Stomach smooth muscle (tissue), 2 donors: ENCODE results near the gene WDR37.

Source experiments
- H3K27ac ChIP-seq: one replicate; pipeline ENCODE4 v1.7.0; 2013; ENCODE audit warnings: mild to moderate bottlenecking, low read length, inconsistent platforms
- H3K27me3 ChIP-seq, 2 donors: one replicate each; pipeline ENCODE4 v1.7.0; 2013; ENCODE audit warnings: low read length in 2 of 2; ENCODE audit not compliant: insufficient read depth in 2 of 2, control insufficient read depth in 1 of 2
- H3K36me3 ChIP-seq, 2 donors: one replicate each; pipeline ENCODE4 v1.7.0; 2013; ENCODE audit warnings: low read length in 2 of 2; ENCODE audit not compliant: control insufficient read depth in 2 of 2, insufficient read depth in 2 of 2
- H3K4me1 ChIP-seq: one replicate; pipeline ENCODE4 v1.7.0; 2013; ENCODE audit warnings: low read length; ENCODE audit not compliant: control insufficient read depth, insufficient read depth
- H3K4me3 ChIP-seq, 2 donors: one replicate each; pipeline ENCODE4 v1.7.0; 2013; ENCODE audit warnings: low read length in 2 of 2
- H3K9ac ChIP-seq, 2 donors: one replicate each; pipeline ENCODE4 v1.7.0; 2013; ENCODE audit warnings: low read length in 2 of 2, mild to moderate bottlenecking in 1 of 2
- H3K9me3 ChIP-seq, 2 donors: one replicate each; pipeline ENCODE4 v1.7.0; 2013; ENCODE audit warnings: low read length in 2 of 2; ENCODE audit not compliant: control insufficient read depth in 2 of 2
- donor health status: healthy.
- donor health status: Pancreatic carcinoma.

WDR37 gene

DNA sequence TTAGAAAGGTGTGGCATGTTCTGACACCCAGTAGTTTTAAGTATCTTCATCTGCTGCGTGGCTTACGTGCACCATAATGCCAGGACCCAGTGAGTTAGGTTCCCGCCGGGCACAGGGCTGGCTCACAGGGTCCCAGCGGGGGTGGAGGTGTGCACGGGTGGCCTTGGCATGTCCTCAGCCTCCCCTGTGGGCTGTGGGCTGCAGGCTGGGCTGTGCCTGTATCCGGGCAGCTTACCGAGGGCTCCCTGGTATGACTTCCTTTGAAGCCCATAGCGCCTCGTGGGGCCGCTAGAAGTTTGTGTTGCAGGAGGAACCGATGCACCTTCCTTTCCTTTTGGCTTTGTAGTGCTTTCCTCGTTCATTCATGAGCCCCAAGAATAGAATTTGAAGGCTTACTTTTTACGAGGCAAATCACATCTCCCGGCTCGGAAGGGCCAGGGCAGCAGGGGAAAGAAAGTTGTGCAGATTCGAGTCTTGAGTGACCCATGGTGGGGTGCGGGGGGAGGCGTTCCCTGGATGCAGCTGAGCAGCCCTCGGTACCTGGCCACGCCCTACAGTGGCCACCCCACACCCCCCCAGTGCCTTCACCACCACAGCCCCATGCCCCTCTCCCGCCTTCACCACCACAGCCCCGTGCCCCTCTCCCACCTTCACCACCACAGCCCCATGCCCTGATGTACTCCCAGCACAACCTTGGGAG, 113.2 kb downstream of the WDR37 start:
- Histone ChIP-seq H3K27ac (no peak overlapping the region), H3K4me3 (no peak overlapping the region), H3K9me3 (no peaks in the 10 kb centered on the region), H3K9ac (no peak overlapping the region), H3K36me3 (no peaks in the 10 kb centered on the region), H3K4me1 (no peaks in the 10 kb centered on the region), H3K27me3 (peaks cover 0 to 3% of the 10 kb centered on the region in 2 donors)

DNA sequence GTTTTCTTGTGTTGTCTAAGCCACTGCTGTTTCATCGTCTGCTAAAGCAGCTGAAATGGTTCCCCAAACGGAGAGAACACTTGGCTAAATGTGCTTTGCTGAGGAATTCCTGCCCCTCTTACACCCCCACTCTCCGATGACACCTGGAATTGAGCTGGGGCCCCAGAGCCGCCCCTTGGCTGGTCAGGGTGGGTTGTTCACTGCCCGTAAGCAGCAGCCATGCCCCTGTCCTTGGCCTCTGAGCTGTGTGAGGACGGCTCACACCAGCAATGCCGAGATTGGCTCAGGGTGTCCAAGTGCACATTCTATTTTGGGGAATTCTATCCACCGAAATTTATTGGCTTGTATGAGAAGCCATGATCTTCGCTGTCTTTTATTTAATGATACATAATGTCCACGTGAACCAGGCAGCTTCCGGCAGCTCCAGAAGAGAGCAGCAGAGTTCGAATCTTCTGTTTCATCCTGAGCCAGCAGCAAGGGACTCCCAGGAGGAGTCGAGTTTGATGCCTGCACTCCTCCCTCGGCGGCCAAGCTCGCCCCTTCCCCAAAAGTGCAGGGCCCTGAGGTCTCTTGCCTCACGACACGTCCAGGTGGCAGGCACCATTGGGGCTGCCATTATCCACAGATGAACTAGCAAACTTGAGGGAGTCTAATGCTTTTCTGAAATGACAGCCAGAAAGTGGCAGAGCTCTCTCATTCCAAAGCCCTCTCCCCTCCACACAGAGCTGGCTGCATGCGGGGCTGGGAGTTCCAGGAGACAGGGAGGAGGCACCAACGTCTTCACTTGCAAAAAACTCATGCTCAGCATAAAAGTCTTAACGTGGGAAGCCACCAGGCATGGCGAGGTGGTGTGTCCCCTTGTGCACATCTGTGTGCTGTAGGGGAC, 114.0 kb downstream of the WDR37 start:
- Histone ChIP-seq H3K9ac (no peak overlapping the region), H3K27ac (no peak overlapping the region), H3K9me3 (no peaks in the 10 kb centered on the region), H3K4me1 (no peaks in the 10 kb centered on the region), H3K27me3 (peaks cover 0 to 3% of the 10 kb centered on the region in 2 donors), H3K36me3 (no peaks in the 10 kb centered on the region), H3K4me3 (no peak overlapping the region)

DNA sequence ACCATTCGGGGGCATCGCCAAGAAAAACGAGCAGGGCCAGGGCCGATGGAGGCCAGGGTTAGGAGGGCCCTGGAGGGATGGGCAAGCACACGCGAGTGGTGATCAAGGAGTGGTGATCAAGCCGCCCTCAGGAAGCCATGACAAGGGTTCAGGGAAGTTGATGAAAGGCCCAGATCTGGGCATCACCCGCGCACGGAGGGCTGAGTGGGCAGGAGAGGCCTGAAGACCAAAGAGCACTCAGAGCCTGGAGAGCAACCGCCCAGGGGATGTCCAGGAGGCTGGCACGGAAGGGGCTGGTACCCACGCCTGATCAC, 114.6 kb downstream of the WDR37 start:
- peaks cover 0 to 3% of the 10 kb centered on the region in 2 donors for H3K27me3 ChIP-seq
- no peak overlapping the region for H3K9ac ChIP-seq
- no peak overlapping the region for H3K4me3 ChIP-seq
- no peaks in the 10 kb centered on the region for H3K4me1 ChIP-seq
- H3K9me3 ChIP-seq: no peaks in the 10 kb centered on the region
- H3K36me3 ChIP-seq: no peaks in the 10 kb centered on the region
- no peak overlapping the region for H3K27ac ChIP-seq

DNA sequence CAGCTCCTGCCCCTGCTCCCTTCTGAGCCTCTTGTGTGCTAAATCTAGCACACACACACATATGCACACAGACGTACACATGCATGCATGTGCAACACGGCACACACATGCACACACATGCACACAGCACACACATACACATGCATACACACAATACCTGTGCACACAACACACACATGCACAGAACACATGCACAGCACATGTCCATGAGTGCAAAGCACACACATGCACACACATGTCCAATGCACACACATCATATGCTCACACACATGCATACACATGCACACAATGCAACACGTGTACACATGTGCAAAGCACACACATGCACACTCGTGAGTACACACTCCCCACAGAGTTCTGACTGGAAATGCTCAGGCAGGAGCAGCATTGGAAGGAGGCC, 115.0 kb downstream of the WDR37 start:
- no peaks in the 10 kb centered on the region for H3K9me3 ChIP-seq
- no peak overlapping the region for H3K27ac ChIP-seq
- H3K36me3 ChIP-seq: no peaks in the 10 kb centered on the region
- H3K4me3 ChIP-seq: no peak overlapping the region
- H3K4me1 ChIP-seq: no peaks in the 10 kb centered on the region
- no peak overlapping the region for H3K9ac ChIP-seq
- H3K27me3 ChIP-seq: peaks cover 0 to 3% of the 10 kb centered on the region in 2 donors

DNA sequence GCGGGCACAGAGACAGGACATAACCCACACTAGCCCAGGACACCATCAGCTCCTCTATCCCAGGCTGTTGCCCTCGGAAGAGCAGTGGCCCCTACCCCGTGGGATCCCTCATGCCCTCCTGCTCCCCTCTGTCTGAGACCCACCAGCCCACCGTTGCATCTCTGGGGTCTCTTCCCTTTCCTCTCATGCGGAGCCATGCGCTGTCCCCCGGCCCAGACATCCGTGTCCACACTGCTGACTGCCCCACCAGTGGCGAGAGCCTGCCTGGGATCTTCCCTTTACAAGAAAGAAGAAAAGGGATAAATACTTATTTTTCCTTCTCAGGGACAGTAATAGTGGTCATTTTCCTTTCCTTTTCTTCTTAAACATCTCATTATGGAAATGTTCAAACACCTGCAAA, 115.4 kb downstream of the WDR37 start:
- Histone ChIP-seq H3K4me1 (no peaks in the 10 kb centered on the region), H3K27me3 (peaks cover 0 to 3% of the 10 kb centered on the region in 2 donors)

DNA sequence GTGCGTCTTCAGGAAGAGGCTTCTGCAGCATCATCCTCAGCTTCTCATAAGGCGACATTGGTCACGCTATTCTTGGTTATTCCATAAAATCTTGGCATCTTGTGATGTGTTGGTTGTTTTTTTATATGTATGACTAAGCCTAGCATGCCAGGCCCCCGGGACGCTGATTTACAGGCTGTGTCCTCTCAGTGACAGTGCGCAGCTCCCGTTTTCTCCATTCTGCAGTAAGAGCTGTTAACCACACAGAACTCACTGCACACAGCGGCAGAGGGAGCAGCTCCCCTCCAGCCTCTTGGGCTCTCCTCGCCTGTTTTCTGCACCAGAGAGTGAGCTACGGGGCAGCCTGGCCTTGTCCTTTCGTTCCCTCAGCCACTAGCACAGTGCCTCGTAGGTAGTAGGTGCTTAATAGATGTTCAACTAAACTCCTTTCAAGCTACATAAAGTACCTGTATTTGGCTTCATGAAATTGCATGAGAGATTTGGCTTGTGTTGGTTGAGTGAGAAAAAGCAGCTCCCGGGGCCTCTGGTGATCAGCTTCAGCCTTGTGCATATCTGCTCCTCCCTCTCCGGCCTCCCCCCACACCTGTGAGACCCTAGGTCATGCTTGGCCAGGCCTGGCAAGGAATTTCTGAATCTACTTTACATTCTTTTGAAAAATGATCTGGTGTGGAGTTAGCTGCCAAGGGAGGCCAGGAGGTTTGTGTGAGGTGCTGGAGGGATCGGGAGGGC, 116.2 kb downstream of the WDR37 start:
- H3K4me1 ChIP-seq: no peaks in the 10 kb centered on the region
- no peak overlapping the region for H3K4me3 ChIP-seq
- H3K36me3 ChIP-seq: no peaks in the 10 kb centered on the region
- H3K9ac ChIP-seq: no peak overlapping the region
- H3K27me3 ChIP-seq: peaks cover 0 to 3% of the 10 kb centered on the region in 2 donors
- no peaks in the 10 kb centered on the region for H3K9me3 ChIP-seq
- no peak overlapping the region for H3K27ac ChIP-seq

More for the DNA sequence above, 115.4 kb downstream of the WDR37 start:
- Histone ChIP-seq H3K4me3 (no peak overlapping the region), H3K36me3 (no peaks in the 10 kb centered on the region), H3K27ac (no peak overlapping the region), H3K9me3 (no peaks in the 10 kb centered on the region), H3K9ac (no peak overlapping the region)

DNA sequence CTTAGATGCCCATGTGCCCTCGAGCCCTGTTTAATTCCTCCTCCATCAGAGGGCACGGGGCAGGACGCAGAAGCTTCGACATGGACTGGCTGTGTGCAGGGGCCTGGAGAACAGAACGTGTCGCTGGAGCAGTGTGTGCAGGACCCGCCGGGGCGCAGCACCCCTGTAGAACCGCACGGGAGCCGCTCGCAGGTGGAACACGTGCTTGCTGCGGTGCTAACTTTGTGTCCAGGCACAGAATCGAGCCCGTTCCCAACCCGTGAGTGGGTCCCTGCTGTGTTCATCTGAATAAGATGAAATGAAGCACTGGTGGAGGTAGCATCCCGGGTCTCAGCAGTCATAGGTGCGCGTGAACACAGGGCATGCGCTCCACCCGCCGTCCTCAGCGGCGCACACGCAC, 116.9 kb downstream of the WDR37 start:
- H3K4me3 ChIP-seq: no peak overlapping the region
- H3K27ac ChIP-seq: no peak overlapping the region

DNA sequence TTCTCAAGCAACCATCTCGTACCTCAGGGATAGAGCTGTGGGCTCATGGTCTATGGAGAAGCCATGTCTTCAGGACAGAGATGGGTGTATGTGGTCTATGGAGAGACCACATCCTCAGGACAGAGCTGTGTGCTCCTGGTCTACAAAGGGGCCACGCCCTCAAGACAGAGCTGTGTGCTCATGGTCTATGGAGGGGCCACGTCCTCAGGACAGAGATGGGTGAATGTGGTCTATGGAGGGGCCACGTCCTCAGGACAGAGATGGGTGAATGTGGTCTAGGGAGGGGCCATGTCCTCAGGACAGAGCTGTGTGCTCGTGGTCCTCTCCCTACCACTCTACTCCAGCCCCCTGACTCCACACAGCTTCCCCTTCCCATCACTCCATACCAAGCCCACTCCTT, 117.8 kb downstream of the WDR37 start:
- H3K27ac ChIP-seq: no peak overlapping the region
- H3K9me3 ChIP-seq: no peaks in the 10 kb centered on the region
- H3K4me1 ChIP-seq: no peaks in the 10 kb centered on the region
- no peaks in the 10 kb centered on the region for H3K36me3 ChIP-seq
- peaks cover 0 to 3% of the 10 kb centered on the region in 2 donors for H3K27me3 ChIP-seq
- H3K4me3 ChIP-seq: no peak overlapping the region
- H3K9ac ChIP-seq: no peak overlapping the region

More for the DNA sequence above, 116.9 kb downstream of the WDR37 start:
- no peak overlapping the region for H3K9ac ChIP-seq
- no peaks in the 10 kb centered on the region for H3K9me3 ChIP-seq
- peaks cover 0 to 3% of the 10 kb centered on the region in 2 donors for H3K27me3 ChIP-seq
- no peaks in the 10 kb centered on the region for H3K4me1 ChIP-seq
- H3K36me3 ChIP-seq: no peaks in the 10 kb centered on the region

DNA sequence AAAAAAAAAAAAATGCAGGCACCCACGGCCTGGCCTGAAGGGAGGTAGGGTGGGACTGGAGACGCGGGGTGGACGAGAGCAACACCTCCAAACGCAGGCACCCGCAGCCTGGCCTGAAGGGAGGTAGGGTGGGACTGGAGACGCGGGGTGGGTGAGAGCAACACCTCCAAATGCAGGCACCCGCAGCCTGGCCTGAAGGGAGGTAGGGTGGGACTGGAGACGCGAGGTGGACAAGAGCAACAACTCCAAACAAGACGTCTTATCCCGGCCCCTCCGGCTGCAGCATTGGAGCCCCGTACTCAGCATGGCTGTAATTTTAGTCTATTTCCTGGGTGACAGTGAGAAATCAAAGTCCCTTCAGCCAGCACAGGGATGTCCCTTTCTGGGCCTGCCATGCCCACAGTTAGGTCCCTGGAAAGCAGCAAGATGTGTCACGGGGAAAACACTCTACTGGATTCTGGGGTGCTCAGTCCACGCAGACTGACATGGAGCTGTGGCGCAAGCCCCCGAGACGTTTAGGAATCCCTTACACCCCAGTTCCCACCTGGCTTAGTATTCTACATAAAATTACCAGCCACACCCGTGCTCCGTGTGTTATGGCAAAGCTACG, 119.9 kb downstream of the WDR37 start:
- Histone ChIP-seq H3K9me3 (no peaks in the 10 kb centered on the region), H3K27me3 (peaks cover 0 to 3% of the 10 kb centered on the region in 2 donors), H3K4me1 (no peaks in the 10 kb centered on the region), H3K36me3 (no peaks in the 10 kb centered on the region), H3K9ac (no peak overlapping the region), H3K27ac (no peak overlapping the region), H3K4me3 (no peak overlapping the region)

DNA sequence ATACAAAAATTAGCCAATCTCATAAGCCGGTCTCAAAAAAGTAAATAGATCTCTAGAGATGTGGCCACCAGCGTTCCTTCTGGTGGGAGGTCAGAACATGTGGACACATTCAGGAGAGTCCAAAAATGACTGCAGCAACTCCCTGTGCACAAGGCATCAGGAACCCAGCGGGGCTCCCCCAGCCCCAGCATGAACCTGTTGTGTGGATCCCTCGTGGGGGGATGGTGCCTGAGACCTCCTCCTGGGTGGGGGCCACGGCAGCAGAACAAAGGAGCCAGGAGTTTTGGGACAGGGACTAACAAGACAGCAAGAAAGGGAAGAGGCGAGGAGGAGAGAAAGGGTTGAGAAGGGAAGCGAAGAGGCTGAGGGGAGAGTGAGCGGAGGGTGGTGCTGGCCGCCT, 121.8 kb downstream of the WDR37 start:
- no peak overlapping the region for H3K27ac ChIP-seq
- H3K4me3 ChIP-seq: no peak overlapping the region
- H3K9ac ChIP-seq: no peak overlapping the region
- no peaks in the 10 kb centered on the region for H3K9me3 ChIP-seq
- H3K27me3 ChIP-seq: peaks cover 0 to 2% of the 10 kb centered on the region in 2 donors
- no peaks in the 10 kb centered on the region for H3K36me3 ChIP-seq
- H3K4me1 ChIP-seq: no peaks in the 10 kb centered on the region
